HG03442 (cell line): ENCODE measurements around the gene PAX3.

Source experiments
- ATAC-seq: cut with Tn5 transposase; IDR thresholded peaks from one replicate; pipeline ENCODE4 v1.9.1; 2021; ENCODE audit warnings: mild to moderate bottlenecking, moderate library complexity; ENCODE audit not compliant: unreplicated experiment

Gene PAX3

GRCh38 chr2:222272446-222273015 lies 26.3 kb downstream of the PAX3 start:
- ATAC-seq: no peak

GRCh38 chr2:222271854-222272253 lies 26.9 kb downstream of the PAX3 start:
- ATAC-seq: no peak

DNA sequence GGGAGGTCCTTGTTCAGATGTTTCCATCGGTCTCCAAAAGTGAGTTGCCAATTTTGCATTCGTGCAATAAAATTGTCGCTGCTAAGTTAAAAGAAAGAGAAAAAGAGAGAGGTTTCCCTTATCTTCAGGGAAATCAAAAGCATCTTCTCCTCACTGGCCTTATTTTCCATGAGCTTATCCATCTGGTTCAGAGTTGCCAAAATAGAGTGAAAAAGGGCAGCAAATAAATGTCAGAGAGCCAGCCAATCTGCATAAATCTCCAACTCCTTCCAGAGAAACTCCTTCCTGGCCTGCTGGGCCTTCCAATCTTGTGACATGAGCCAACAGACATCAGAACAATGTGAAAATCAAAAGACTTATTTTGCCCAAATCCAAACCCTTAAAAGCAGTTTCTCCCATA lies 28.4 kb downstream of the PAX3 start:
- no peak for ATAC-seq

DNA sequence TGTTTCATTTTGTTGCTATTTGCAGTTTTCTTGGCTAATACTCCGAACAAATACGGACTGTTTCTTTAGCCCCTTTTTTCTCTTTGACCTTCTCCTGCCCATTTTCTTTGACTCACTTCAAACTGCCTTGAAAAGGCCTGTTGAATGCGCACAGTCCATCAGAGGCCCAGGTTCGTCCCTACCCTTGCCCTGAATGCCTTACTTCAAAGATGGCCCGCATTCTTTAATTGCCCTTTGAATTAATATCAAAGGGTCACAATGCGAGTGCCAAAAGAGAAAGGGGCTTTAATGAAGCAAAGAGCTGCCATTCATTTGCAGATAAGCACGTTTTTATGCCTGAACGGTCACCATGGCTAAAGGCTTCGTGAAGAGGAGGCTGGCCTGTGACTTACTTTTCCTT lies 29.7 kb downstream of the PAX3 start:
- ATAC-seq: no peak

- ATAC-seq: no peak
These were observed 30.3 kb downstream of the PAX3 start for GRCh38 chr2:222268311-222268990.

- no peak for ATAC-seq
These were observed 33.9 kb downstream of the PAX3 start for GRCh38 chr2:222264791-222265320.

- no peak for ATAC-seq
These were observed 37.3 kb downstream of the PAX3 start for GRCh38 chr2:222261504-222261903.

- ATAC-seq: no peak
These were observed 41.2 kb downstream of the PAX3 start for GRCh38 chr2:222257645-222258044.

DNA sequence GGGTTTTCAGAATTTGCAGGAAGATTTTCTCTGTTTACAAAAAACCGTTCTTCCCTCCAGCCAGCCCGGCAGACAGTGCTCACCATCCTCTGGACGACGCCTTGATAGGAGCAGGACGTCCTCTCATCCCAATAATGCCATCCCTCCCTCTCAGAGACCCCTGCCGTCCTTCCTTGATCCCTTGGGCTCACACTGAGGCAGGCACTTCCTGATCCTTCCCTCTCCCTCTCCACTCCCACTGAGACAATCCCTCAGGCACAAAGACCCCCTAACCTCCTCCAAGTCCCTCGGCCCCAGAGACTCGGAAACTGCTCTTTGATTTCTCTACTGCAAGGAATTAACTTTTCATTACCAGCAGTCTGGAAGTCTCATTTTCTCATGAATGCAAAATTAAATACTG lies 42.5 kb downstream of the PAX3 start:
- ATAC-seq: no peak

- no peak for ATAC-seq
These were observed 43.7 kb downstream of the PAX3 start for GRCh38 chr2:222255090-222255489.

DNA sequence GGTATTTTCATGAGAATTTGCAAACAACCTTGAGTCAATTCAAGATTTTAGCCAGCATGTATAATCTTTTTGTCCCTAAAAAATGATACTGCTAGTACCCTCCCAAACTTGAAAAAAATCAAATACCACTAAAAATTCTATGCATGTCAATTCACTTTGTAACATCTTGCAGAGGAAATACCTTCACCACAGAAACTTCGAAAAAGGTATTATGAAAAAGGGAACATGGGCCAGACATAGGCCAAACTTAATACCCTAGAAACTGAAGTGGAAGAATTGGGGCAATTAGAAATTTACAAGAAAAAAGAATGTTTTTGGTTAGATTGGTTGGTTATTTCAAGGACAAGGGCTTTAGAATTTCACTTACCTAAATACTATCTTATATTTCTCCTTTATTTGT lies 48.5 kb downstream of the PAX3 start:
- ATAC-seq: no peak

GRCh38 chr2:222249444-222249843 lies 49.4 kb downstream of the PAX3 start:
- no peak for ATAC-seq

DNA sequence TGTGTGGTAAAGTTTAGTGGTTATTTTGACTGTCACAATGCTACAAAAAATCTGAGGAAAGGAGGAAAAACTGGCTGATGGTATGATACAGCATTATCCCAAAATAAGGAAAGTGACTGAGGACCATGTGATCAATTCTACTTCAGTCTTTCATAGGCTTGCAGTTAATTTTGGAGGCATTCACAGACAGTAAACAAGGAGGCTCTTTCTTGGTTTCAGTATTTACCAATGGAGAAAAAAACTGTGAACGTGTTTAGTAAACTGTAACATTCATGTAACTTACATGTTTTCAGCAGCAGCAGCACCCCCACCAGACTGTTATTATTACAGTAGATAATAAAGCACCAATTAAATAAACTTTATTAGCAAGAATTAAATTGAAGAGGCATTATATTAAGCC lies 50.0 kb downstream of the PAX3 start:
- ATAC-seq: no peak

GRCh38 chr2:222248256-222248655 lies 50.5 kb downstream of the PAX3 start:
- ATAC-seq: no peak

- ATAC-seq: peak; percentile 61
These were observed 56.3 kb downstream of the PAX3 start for GRCh38 chr2:222242532-222242931.

GRCh38 chr2:222241128-222241870 lies 57.5 kb downstream of the PAX3 start:
- no peak for ATAC-seq

GRCh38 chr2:222240676-222241049 lies 58.1 kb downstream of the PAX3 start:
- ATAC-seq: no peak

DNA sequence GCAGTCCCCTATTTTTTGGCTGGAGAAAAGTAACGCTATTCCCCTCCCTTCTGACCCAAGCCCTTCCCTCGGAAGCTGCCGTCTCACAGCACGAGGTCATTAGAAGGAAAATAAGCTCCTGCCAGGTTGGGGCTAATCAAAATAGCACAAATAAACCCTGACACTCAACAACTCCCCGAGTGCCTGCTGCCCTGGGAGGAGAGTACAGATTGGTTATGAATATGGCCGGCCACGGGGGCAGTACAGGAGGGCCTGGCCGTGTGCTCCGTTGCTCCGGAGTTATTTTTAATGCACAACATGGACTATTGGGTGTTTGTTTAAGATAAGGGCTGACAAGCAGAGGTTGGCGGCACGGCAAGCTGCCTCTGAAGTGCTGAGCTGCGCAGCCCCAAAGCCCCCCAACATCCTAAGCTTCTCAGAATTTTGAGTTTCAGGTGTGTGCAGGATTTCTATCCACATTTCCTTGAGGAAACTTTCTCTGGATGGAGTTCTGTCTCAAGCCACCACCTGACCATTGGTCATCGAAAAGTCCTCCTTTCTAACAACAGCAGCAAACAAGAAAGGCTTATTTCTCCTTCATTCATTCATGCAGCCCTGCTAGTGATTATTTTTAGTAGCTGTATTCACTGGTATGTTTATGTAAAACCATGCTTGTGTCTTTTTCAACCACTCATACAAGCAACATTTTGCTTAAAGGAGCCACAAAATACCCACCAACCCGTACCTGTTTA lies 58.7 kb downstream of the PAX3 start:
- no peak for ATAC-seq

GRCh38 chr2:222239091-222239490 lies 59.7 kb downstream of the PAX3 start:
- ATAC-seq: no peak

DNA sequence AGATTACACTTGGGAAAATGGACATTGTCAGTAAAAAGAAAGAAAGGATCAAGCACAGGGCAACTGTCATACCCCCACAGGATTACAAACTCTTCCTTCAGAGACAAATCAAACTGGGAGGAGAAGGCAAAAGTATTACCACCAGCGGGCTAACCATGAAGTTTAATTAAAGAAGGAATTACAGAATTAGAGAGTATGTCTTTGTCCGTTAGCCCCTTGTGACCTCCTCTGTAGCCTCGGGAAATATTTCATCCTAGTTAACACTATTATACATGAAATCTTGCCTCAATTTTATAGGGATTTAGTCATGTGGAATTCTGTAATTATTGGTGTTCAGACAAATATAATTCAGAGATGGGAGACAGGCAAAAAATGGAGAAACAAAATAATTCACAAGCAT lies 60.7 kb downstream of the PAX3 start:
- ATAC-seq: no peak

- ATAC-seq: no peak
These were observed 66.0 kb downstream of the PAX3 start for GRCh38 chr2:222232839-222233238.
